Measurements from ENCODE around the gene SEMA4A. TPM values are rescaled to one million over a fixed set of nuclear protein-coding genes. Genes with fewer than 3 reads are reported as not detected.
A peak's percentile ranks its signal among the peaks of the same experiment; 100 is the strongest.

SEMA4A gene
- total RNA-seq, 1 donor from 2014 or later: 7.0 TPM

DNA sequence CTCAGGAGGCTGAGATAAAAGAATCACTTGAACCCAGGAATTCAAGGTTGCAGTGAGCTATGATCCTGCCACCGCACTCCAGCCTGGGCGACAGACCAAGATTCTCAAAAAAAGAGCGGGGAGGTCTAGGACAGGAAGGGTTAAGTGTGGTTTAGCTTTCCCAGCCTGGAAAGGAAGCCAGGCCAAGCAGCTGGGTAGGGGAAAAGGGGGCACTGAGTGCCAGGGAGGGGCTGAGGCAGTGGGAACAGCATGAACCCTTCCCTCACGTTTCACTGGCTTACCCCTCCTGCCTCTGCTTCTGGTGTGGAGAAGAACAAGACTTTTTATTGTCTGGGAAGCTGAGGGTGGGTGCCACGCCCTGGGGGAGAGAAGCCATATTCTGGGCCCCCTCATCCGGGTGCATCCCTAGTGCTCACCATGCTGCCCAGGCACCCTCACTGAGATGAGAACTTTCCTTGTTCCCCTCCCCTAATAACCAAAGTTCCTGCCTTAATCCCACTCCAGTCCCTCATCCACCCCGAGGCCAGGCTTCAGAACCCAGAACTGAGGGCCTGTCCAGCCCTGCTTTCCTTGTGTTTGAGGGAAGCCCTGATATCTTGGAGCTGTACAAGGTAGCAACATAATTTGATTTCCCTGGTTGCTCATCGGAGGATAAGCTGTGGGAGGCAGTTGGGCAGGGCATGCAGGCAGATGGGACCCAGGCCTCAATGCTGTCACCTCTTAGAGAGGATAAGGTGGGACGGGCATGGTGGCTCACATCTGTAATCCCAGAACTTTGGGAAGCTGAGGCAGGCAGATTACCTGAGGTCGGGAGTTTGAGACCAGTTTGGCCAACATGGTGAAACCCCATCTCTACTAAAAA lies 40.9 kb upstream of the SEMA4A start:
- intact Hi-C loops (cut with micrococcal nuclease): no loop called here
- DNase-seq (no peak), ATAC-seq (ENCODE audit: low read depth) (no peak)
- H3K36me3 Mint-ChIP-seq (ENCODE audit: low read depth): peaks cover 4% of the 10 kb centered on the region
- CTCF ChIA-PET: interaction anchor here (1.5 to 3.8 kb wide), 2 partner anchors 16 to 17 kb away, joined by 11 to 16 read pairs; no protein-coding TSS in a partner anchor
- no peaks in the 10 kb centered on the region for H3K9me3 Mint-ChIP-seq
- no peak overlapping the region for H3K4me3 Mint-ChIP-seq
- TF ChIP-seq CTCF (IDR thresholded peaks at IDR 0.05): no peak
- POLR2A ChIA-PET: interaction anchor here (1.3 to 7.5 kb wide), 2 partner anchors 13 to 15 kb away, joined by 4 to 78 read pairs; no protein-coding TSS in a partner anchor
- H3K4me1 Mint-ChIP-seq: peaks cover 49% of the 10 kb centered on the region
- no peak overlapping the region for H3K27ac Mint-ChIP-seq
- H3K27me3 Mint-ChIP-seq: peaks cover 11% of the 10 kb centered on the region

DNA sequence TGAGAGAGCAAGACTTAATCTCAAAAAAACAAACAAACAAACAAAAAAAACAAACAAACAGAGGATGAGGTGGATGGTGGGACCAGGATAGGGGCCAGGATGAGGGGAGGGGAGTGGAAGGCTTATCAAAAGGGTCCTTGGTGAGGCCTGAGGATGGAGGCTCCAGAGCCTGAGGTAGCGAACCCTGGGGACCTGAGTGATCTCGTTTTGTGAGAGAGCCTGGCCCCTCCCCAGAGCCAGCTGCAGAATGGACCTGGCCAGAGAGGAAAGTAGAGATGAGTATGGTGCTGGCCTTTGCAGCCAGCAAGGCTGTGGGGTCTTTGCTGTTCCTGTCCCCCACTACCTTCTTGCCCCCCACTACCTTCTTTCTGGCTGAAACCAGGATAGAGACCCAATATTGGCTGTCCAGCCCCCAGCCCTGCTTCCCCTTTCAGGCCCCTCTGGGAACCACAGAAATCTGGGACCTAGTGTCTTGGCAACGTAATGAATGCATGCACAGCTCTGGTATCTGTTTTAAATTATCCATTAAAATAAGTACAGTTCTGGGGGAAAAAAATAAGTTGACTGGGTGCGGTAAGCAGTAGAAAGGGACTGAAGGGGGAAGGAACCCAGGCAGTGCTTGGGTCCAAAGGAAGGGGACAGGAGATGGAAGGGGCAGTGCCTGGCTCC lies 40.0 kb upstream of the SEMA4A start:
- H3K27me3 Mint-ChIP-seq: peaks cover 11% of the 10 kb centered on the region

DNA sequence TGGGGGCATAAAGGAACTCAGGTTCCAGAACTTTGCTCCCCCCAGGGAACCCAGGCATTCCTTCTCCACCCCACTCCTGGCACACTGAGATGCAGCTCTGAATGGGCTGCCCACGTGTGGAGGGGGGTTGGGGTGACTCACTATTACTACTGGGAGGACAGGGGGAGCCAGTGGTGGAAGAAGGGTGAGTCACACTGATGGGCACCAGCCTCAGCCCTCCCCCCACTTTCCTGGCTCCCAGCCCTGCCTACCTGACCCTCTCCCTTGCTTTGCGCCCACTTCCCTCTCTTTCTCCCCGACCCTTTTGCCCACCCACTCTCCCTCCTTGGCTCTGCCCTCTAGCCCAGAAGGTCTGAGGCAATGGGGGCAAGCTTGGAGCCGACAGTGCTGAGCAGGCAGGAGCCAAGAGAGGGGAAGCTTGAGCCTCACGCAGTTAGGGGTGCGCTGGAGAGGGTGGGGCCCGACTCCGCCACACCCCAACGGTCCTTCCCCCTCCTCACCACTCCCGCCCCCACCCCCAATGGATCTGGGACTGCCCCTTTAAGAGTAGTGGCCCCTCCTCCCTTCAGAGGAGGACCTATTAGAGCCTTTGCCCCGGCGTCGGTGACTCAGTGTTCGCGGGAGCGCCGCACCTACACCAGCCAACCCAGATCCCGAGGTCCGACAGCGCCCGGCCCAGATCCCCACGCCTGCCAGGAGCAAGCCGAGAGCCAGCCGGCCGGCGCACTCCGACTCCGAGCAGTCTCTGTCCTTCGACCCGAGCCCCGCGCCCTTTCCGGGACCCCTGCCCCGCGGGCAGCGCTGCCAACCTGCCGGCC lies 39.1 kb upstream of the SEMA4A start, which contains the start of gene LMNA:
TSS of gene LMNA (plus strand) at position 611 of the 818 bp plus-strand sequence. CDS start 208 bp downstream, outside the sequence.
- Mint-ChIP-seq H3K27me3 (peaks cover 13% of the 10 kb centered on the region), H3K9me3 (no peaks in the 10 kb centered on the region), H3K4me3 (peak within 1 kb of the TSS; percentile 86), H3K27ac (peak within 1 kb of the TSS; percentile 77), H3K36me3 (ENCODE audit: low read depth) (peaks cover 4% of the 10 kb centered on the region), H3K4me1 (peaks cover 33% of the 10 kb centered on the region)
- peak; percentile 65 for DNase-seq
- ChIA-PET POLR2A (interaction anchor here (1.2 to 7.5 kb wide), 4 partner anchors 8 to 168 kb away, joined by 3 to 78 read pairs (median 22); partner anchors contain the start of gene SMG5), CTCF (interaction anchor here (0.9 to 3.8 kb wide), 3 partner anchors 15 to 30 kb away, joined by 3 to 16 read pairs (median 15); no protein-coding TSS in a partner anchor)
- no peak for TF ChIP-seq CTCF (IDR thresholded peaks at IDR 0.05)
- intact Hi-C loops (cut with micrococcal nuclease): loop anchor here (1.0 kb wide), 3 partner anchors 8 to 17 kb away; no protein-coding TSS in a partner anchor
- peak; percentile 84 for ATAC-seq (ENCODE audit: low read depth)

More for the DNA sequence above, 40.0 kb upstream of the SEMA4A start:
- no peak for TF ChIP-seq CTCF (IDR thresholded peaks at IDR 0.05)
- POLR2A ChIA-PET: interaction anchor here (2.2 to 7.5 kb wide), 3 partner anchors 7 to 14 kb away, joined by 13 to 78 read pairs (median 30); no protein-coding TSS in a partner anchor
- CTCF ChIA-PET: interaction anchor here (0.9 to 3.8 kb wide), 3 partner anchors 16 to 29 kb away, joined by 3 to 16 read pairs (median 11); no protein-coding TSS in a partner anchor
- Mint-ChIP-seq H3K36me3 (ENCODE audit: low read depth) (peaks cover 4% of the 10 kb centered on the region), H3K4me3 (no peak overlapping the region), H3K4me1 (peaks cover 41% of the 10 kb centered on the region), H3K9me3 (no peaks in the 10 kb centered on the region), H3K27ac (peak overlapping the region; percentile 77)
- intact Hi-C loops (cut with micrococcal nuclease): no loop called here
- ATAC-seq (ENCODE audit: low read depth): no peak
- no peak for DNase-seq

GRCh38 chr1:156114919-156115513 lies 38.4 kb upstream of the SEMA4A start:
- H3K9me3 Mint-ChIP-seq: no peaks in the 10 kb centered on the region
- ChIA-PET CTCF (interaction anchor here (0.6 to 3.8 kb wide), 5 partner anchors 14 to 110 kb away, joined by 3 to 16 read pairs (median 4); no protein-coding TSS in a partner anchor), POLR2A (interaction anchor here (0.6 to 7.5 kb wide), 5 partner anchors 9 to 750 kb away, joined by 3 to 78 read pairs (median 13); partner anchors contain the start of gene SMG5)
- H3K4me3 Mint-ChIP-seq: peak overlapping the region; percentile 86
- no peak for DNase-seq
- H3K36me3 Mint-ChIP-seq (ENCODE audit: low read depth): peaks cover 4% of the 10 kb centered on the region
- intact Hi-C loops (cut with micrococcal nuclease): loop anchor here (1.0 kb wide), 3 partner anchors 9 to 18 kb away; no protein-coding TSS in a partner anchor
- no peak for TF ChIP-seq CTCF (IDR thresholded peaks at IDR 0.05)
- peaks cover 13% of the 10 kb centered on the region for H3K27me3 Mint-ChIP-seq
- H3K27ac Mint-ChIP-seq: no peak overlapping the region
- H3K4me1 Mint-ChIP-seq: peaks cover 36% of the 10 kb centered on the region
- ATAC-seq (ENCODE audit: low read depth): peak; percentile 7
